ENCODE data around the gene RBP3. TPM values are rescaled to one million over a fixed set of nuclear protein-coding genes. Genes with fewer than 3 reads are reported as not detected.

The RBP3 gene
- total and polyA plus RNA-seq, 10 donors = not detected

GRCh38 chr10:47406548-47406869, 58.3 kb downstream of the RBP3 start:
- Histone ChIP-seq H3K4me1 (peaks cover 0 to 27% (median 6%) of the 10 kb centered on the region in 6 donors), H3K36me3 (no peaks in the 10 kb centered on the region), H3K27me3 (replicated peaks in 1 of 7) (no peaks in the 10 kb centered on the region), H3K9me3 (no peaks in the 10 kb centered on the region), H3K4me3 (no peak overlapping the region), H3K27ac (no peak overlapping the region)
- no peak for TF ChIP-seq POLR2A (IDR thresholded peaks at IDR 0.05)
- no peak for TF ChIP-seq CTCF (IDR thresholded peaks at IDR 0.05 in 8 of 11, conservative IDR thresholded peaks at IDR 0.05 in 3 of 11)
- no peak for TF ChIP-seq POLR2AphosphoS5 (IDR thresholded peaks at IDR 0.05)
- intact Hi-C loops (cut with DNase I; ENCODE audit: low total_unique reads) = no loop called here
- 71 to 94% (median 92%) methylated on average over 2 to 4 of the region's 4 CpGs for WGBS, 5 donors
- DNase-seq = no peak

- TF ChIP-seq POLR2AphosphoS5 (IDR thresholded peaks at IDR 0.05) = no peak
- no peak for TF ChIP-seq POLR2A (IDR thresholded peaks at IDR 0.05)
- TF ChIP-seq CTCF (IDR thresholded peaks at IDR 0.05 in 8 of 11, conservative IDR thresholded peaks at IDR 0.05 in 3 of 11) = no peak
- Histone ChIP-seq H3K27ac (no peak overlapping the region), H3K27me3 (replicated peaks in 1 of 7) (no peaks in the 10 kb centered on the region), H3K9me3 (no peaks in the 10 kb centered on the region), H3K36me3 (no peaks in the 10 kb centered on the region), H3K4me1 (peaks cover 0 to 24% (median 5%) of the 10 kb centered on the region in 6 donors), H3K4me3 (no peak overlapping the region)
- DNase-seq = peak; percentile 56
- intact Hi-C loops (cut with DNase I; ENCODE audit: low total_unique reads) = no loop called here
- WGBS, 5 donors = 82 to 92% (median 88%) methylated on average over 6 to 9 of the region's 9 CpGs
Measured at GRCh38 chr10:47406870-47407691, 58.9 kb downstream of the RBP3 start.

Other genes starting within 250 kb of the RBP3 start
- under 1 TPM in 4 of 7 donors, not detected in 3; 0.19 to 0.30 (median 0.21) TPM for gene GDF10, start 48.2 kb upstream of the RBP3 start, total RNA-seq
- under 1 TPM; 0.02 to 0.35 (median 0.12) TPM for gene GDF10, start 48.2 kb upstream of the RBP3 start, polyA plus RNA-seq
- gene GDF2, start 25.9 kb upstream of the RBP3 start, total RNA-seq = not detected
- gene GDF2, start 25.9 kb upstream of the RBP3 start, polyA plus RNA-seq = not detected
- under 1 TPM in 3 of 7 donors, not detected in 4; 0.09 to 0.26 (median 0.13) TPM for gene ZNF488, start 35.9 kb downstream of the RBP3 start, total RNA-seq
- under 1 TPM in 1 of 3 donors, not detected in 2; 0.02 TPM for gene ZNF488, start 35.9 kb downstream of the RBP3 start, polyA plus RNA-seq
- under 1 TPM in 1 of 7 donors, not detected in 6; 0.22 TPM for gene ANXA8, start 135.8 kb downstream of the RBP3 start, total RNA-seq
- under 1 TPM; 0.04 to 0.32 (median 0.18) TPM for gene ANXA8, start 135.8 kb downstream of the RBP3 start, polyA plus RNA-seq
- gene FAM25G, start 143.3 kb downstream of the RBP3 start, total RNA-seq = not detected
- not detected for gene FAM25G, start 143.3 kb downstream of the RBP3 start, polyA plus RNA-seq
- 10 to 100 TPM in 3 of 7 donors, 1 to 10 TPM in 4; 4.2 to 19.8 (median 8.9) TPM for gene AGAP9, start 175.3 kb downstream of the RBP3 start, total RNA-seq
- gene AGAP9, start 175.3 kb downstream of the RBP3 start, polyA plus RNA-seq = 1 to 10 TPM; 4.4 to 9.6 (median 6.4) TPM